ENCODE measurements around the gene OSBPL9.

DNA sequence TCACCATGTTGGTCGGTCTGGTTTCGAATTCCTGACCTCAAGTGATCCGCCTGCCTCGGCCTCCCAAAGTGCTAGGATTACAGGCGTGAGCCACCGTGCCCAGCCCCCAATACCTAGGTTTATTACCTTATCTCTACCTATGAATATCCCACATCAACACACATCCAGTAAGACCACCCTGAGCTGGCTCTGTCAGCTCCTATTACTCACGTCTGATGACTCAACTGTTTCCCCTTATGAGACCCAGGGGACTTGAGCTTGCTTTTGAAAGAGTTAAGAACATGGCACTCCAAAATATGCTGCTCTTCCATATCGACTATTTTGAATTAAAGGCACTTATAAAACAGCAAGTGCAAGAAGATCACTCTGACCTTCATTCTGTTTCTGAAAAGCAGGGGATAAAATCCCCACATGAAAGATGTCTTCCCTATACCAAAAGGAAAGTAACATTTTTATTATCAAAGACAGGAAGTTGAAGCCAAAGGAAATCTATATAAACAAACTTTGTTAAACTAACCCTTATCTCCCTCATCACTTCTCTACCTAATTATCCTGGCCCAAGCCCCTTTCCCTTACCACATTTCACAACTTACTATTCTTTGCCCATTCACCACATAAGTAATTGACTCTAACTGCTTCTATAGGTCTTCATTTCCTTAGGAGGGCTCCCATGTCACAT, 41.3 kb upstream of the OSBPL9 start:
- TF ChIP-seq SPI1 (IDR thresholded peaks at IDR 0.05; ENCODE audit: low read depth, low read length): no peak
- TF ChIP-seq POLR2A (IDR thresholded peaks at IDR 0.05; ENCODE audit: low read depth, low read length): no peak
- no peak for TF ChIP-seq TAF1 (IDR thresholded peaks at IDR 0.05; ENCODE audit: low read depth, low read length)
- no peak for TF ChIP-seq POLR2AphosphoS5 (IDR thresholded peaks at IDR 0.05; ENCODE audit: low read depth, low read length)
